Endometrium (tissue), 2 donors: ENCODE measurements around the gene CDADC1.

Experiments
- FAIRE-seq: peaks from 2 replicates; lab custom pipeline; 2012; peaks lifted over from hg19 to GRCh38; lab: Jason Lieb, UNC
- donor health status: control.
- donor health status: control.

The CDADC1 gene

GRCh38 chr13:49295244-49295643, 47.5 kb downstream of the CDADC1 start:
- no peak for FAIRE-seq

DNA sequence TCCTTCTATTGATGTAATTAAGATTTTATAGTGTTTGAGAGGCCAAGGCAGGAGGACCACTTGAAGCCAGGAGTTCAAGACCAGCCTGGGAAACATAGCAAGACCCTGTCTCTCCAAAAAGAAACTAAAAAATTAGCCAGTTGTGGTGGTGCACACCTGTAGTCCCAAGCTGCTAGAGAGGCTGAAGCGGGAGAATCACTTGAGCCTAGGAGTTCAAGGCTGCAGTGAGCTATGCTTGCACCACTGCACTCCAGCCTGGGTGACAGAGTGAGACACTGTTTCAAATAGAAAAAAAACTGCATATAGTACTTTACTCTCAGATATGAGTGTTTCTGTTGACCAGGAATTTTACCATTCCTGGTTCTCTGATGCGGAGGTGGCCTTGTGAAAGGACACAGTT, 48.9 kb downstream of the CDADC1 start:
- FAIRE-seq, result no peak

DNA sequence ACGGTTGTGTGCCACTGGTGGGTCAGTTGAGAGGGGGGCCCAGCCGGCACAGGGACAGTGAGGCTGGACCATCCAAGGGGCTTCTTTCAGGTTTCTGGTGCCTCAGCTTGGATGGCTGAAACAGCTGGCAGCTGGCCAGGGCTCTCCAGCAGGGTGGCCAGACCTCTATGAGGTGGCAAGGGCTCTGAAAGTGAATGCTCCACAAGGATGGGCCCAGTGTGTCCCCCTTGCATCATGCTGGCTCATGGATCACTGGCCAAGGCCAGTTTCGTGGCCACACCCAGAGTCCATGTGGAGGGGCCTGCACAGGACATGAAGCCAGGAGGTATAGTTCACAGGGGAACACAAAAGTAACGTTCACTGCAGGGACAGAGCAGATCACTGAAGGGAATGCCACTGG, 49.6 kb downstream of the CDADC1 start:
- FAIRE-seq, result no peak

DNA sequence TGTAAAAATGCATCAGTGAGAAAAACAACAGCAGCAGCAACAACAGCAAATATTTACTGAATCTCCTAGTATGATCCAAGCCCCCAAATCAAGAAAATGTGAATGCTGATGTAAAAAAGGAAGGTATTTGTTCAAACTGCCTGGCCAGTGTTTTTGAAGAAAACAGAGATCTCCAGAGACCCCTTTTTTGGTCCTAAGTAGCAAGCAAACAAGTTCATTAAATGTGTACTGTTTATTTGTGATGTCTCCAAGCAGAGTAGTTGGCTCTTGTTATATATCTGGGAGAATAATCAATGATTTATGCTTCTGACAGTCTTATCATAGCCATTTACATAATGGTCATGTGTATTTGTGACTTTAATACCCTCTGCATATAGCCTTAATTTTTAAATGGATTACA, 50.7 kb downstream of the CDADC1 start:
- no peak for FAIRE-seq

GRCh38 chr13:49298903-49299605, 51.3 kb downstream of the CDADC1 start:
- no peak for FAIRE-seq

- no peak for FAIRE-seq
These were observed 52.6 kb downstream of the CDADC1 start for GRCh38 chr13:49300276-49300675.

- peak; percentile 70 for FAIRE-seq
These were observed 53.2 kb downstream of the CDADC1 start for GRCh38 chr13:49300739-49301589.

DNA sequence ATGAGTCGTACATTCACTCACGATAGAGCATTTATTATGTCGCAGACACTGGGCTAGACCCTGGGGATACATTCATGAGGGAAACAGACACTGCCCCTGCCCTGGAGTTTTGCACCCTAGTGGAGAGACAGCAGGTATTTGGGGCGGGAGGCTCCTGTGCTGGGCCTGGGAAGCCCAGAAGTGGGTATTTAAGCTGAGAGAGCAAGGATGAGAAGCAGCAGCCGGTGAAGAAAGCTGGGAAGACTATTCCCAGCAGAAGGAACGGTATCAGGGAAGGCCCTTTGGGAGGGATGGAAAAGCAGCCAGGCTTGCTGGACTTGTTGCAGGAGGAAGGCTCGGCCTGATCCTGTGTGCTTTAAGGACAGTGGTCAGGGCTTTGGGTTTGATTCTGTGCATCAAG, 54.5 kb downstream of the CDADC1 start:
- FAIRE-seq, result no peak

GRCh38 chr13:49302817-49303216, 55.1 kb downstream of the CDADC1 start:
- FAIRE-seq, result no peak

GRCh38 chr13:49303533-49304252, 56.0 kb downstream of the CDADC1 start:
- FAIRE-seq, result no peak

GRCh38 chr13:49304356-49304755, 56.6 kb downstream of the CDADC1 start:
- FAIRE-seq, result no peak

GRCh38 chr13:49304763-49305700, 57.3 kb downstream of the CDADC1 start:
- no peak for FAIRE-seq

DNA sequence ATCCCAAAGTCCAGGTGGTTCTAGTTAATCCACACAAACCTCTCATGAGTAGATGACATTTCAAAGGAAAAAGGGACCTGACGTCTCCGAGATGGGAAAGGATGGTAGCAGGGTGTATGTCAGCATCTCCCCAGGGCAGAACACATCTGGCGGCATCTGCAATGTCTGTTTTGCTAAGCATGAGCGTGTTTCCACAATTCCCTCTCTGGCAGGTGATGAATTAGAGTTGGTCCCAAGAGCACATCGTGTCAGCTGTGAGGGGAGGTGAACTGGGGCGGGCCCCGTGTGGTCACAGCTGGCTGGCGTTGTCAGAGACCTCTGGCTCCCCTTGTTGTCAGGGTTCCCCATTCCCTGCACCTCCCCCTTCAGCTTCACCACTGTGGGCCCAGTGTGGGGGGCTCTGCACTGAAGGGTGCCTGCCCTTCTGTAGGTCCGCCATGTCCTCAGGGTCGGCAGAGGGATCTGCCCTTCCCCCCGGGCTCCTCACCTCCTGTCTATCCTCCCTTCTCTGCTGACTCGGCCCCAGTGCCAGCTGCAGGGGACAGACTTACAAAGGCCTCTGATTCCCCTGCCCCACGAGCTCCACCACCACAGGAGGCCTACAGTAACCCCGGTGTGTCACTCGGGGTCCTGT, 58.2 kb downstream of the CDADC1 start:
- FAIRE-seq, result no peak

DNA sequence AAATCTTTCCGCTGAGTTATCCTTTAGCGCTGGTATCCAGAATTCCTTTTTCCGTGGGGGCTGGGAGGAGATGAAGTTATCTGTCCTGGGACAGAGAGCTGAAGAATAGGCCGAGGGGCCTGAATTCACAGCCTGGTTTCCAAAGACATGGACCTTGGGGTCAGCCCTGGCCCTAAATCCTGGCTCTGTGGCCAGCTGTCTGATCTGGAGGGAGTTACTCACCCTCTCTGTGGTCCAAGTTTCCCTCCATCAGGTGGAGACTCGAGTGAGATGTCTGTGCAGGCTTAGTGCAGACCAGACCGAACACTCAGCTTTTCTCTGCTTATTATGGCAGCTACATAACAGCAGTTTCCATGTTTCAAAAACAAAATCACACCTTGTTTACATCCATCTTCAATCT, 59.6 kb downstream of the CDADC1 start:
- FAIRE-seq, result no peak

- no peak for FAIRE-seq
These were observed 60.6 kb downstream of the CDADC1 start for GRCh38 chr13:49308097-49308875.

DNA sequence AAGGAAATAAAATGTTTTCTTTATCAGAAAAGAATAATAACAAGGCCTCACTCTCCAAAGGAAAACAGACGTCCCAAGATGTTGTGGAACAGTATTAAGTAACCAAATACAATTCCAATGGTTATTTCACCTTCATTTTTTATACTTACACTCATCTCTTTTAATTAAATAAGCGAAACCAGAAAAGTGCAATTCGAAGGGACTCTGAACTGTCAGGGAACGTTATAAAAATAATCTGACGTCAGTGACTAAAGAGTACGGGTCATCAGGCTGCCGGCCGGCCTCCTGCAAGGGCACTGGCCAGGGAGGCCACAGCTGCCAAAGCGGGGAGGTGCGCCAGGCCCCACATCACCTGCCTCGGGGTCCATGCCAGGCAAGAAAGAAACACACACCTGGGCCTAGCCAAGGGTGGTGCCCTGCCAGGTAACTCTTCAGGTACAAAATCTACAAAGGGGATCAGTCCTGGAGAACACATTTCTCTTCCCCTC, 61.2 kb downstream of the CDADC1 start:
- no peak for FAIRE-seq

GRCh38 chr13:49310251-49310650, 62.5 kb downstream of the CDADC1 start:
- no peak for FAIRE-seq

DNA sequence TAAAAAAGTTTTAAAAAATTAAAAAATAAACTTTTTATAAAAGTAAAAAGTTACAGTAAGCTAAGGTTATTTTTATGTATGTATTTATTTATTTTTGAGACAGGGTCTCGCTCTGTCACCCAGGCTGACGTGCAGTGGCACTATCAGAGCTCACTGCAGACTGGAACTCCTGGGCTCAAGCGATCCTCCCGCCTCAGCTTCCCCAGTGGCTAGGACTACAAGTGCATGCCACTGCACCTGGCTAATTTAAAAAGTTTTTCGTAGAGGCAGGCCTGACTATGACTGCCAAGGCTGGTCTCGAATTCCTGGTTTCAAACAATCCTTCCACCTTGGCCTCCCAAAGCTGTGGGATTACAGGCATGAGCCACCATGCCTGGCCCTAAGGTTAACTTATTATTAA, 64.1 kb downstream of the CDADC1 start:
- FAIRE-seq, result no peak

DNA sequence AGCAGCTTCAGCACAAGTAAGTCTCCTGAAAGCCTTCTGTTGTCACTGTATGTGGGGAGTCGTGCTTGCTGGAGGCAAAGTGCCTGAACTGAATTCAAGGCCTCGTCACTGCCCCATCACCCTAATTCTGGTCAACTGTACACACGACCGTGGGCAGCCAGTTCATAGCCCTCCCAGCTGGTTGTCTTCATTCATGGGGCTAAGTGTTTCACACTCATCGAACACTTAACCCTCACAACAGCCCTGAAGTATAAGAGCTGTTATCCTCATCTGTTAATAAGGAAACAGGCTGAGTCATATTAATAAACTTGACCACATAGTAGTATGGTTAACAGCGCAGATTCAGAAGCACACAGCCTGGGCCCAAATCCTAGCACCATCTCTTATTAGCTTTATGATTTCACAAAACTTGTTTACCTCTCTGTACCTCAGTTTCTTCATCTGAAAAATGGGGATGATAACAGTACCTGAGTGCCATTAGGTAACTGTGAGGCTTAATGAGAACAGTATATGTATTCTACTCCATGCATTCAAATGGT, 66.7 kb downstream of the CDADC1 start:
- FAIRE-seq, result no peak

DNA sequence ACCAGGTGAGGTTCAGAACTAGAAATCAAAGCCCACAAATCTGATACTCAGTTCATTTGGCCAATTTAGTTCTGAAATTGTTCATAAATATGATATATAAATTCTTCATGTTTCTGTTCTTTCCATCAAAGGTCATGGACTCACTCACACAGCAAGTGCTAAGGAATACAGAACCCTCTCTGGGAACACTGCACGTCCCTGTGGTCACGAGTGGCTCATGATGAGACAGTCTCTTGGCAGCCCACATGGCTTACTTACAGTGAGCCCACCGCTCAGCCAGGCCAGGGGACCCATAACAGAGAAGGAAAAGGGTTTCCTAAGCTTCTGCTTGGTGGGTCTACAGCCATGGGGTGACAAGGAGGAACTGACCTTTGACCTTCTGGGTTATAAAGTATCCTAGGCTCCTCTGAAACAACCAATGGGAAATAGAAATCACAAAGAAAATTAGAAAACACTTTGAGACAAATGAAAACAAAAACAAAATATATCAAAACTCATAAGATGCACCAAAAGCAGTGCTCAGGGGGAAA, 67.4 kb downstream of the CDADC1 start:
- FAIRE-seq, result no peak
